Measurements from ENCODE around the gene ARL15.
"Not testable (repeated sequence)": the region's sequence is repeated elsewhere in the genome, so short reads cannot be mapped to it uniquely, and the experiment has no call there.

ARL15 gene

GRCh38 chr5:53879708-53880323 is 430.6 kb downstream of the ARL15 start:
- H3K4me3 ChIP-seq (ENCODE audit: low read depth in 1 of 2, low read length in 2 of 2), result no peak overlapping the region
- H3K9me3 ChIP-seq (ENCODE audit: low read length), result no peaks in the 10 kb centered on the region
- H3K27me3 ChIP-seq (ENCODE audit: control insufficient read depth in 1 of 2, insufficient read depth in 2 of 2, low read length in 2 of 2), result no peaks in the 10 kb centered on the region
- H3K9ac ChIP-seq (ENCODE audit: low read length), result no peak overlapping the region
- H3K36me3 ChIP-seq (ENCODE audit: insufficient read depth, low read length), result no peaks in the 10 kb centered on the region
- H3K4me1 ChIP-seq (ENCODE audit: insufficient read depth, low read length), result no peaks in the 10 kb centered on the region
- H3K27ac ChIP-seq (ENCODE audit: low read depth, low read length), result no peak overlapping the region

- Histone ChIP-seq H3K9ac (ENCODE audit: low read length) (no peak overlapping the region), H3K36me3 (ENCODE audit: insufficient read depth, low read length) (no peaks in the 10 kb centered on the region), H3K4me3 (ENCODE audit: low read depth in 1 of 2, low read length in 2 of 2) (no peak overlapping the region), H3K4me1 (ENCODE audit: insufficient read depth, low read length) (no peaks in the 10 kb centered on the region), H3K27ac (ENCODE audit: low read depth, low read length) (no peak overlapping the region), H3K9me3 (ENCODE audit: low read length) (no peaks in the 10 kb centered on the region), H3K27me3 (ENCODE audit: control insufficient read depth in 1 of 2, insufficient read depth in 2 of 2, low read length in 2 of 2) (no peaks in the 10 kb centered on the region)
Measured at GRCh38 chr5:53878015-53878414, 432.4 kb downstream of the ARL15 start.

- Histone ChIP-seq H3K36me3 (ENCODE audit: insufficient read depth, low read length) (no peaks in the 10 kb centered on the region), H3K9me3 (ENCODE audit: low read length) (no peaks in the 10 kb centered on the region), H3K4me1 (ENCODE audit: insufficient read depth, low read length) (no peaks in the 10 kb centered on the region), H3K9ac (ENCODE audit: low read length) (no peak overlapping the region), H3K27me3 (ENCODE audit: control insufficient read depth in 1 of 2, insufficient read depth in 2 of 2, low read length in 2 of 2) (no peaks in the 10 kb centered on the region), H3K27ac (ENCODE audit: low read depth, low read length) (no peak overlapping the region), H3K4me3 (ENCODE audit: low read depth in 1 of 2, low read length in 2 of 2) (no peak overlapping the region)
Measured at GRCh38 chr5:53877243-53877642, 433.1 kb downstream of the ARL15 start.

- Histone ChIP-seq H3K4me3 (ENCODE audit: low read depth in 1 of 2, low read length in 2 of 2) (no peak overlapping the region), H3K36me3 (ENCODE audit: insufficient read depth, low read length) (no peaks in the 10 kb centered on the region), H3K9me3 (ENCODE audit: low read length) (no peaks in the 10 kb centered on the region), H3K27ac (ENCODE audit: low read depth, low read length) (no peak overlapping the region), H3K27me3 (ENCODE audit: control insufficient read depth in 1 of 2, insufficient read depth in 2 of 2, low read length in 2 of 2) (no peaks in the 10 kb centered on the region), H3K9ac (ENCODE audit: low read length) (no peak overlapping the region), H3K4me1 (ENCODE audit: insufficient read depth, low read length) (no peaks in the 10 kb centered on the region)
Measured at GRCh38 chr5:53874409-53874808, 436.0 kb downstream of the ARL15 start.

GRCh38 chr5:53873235-53873634 is 437.1 kb downstream of the ARL15 start:
- no peak overlapping the region for H3K4me3 ChIP-seq (ENCODE audit: low read depth in 1 of 2, low read length in 2 of 2)

GRCh38 chr5:53871775-53872174 is 438.6 kb downstream of the ARL15 start:
- no peaks in the 10 kb centered on the region for H3K9me3 ChIP-seq (ENCODE audit: low read length)
- H3K4me3 ChIP-seq (ENCODE audit: low read depth in 1 of 2, low read length in 2 of 2), result no peak overlapping the region
- H3K36me3 ChIP-seq (ENCODE audit: insufficient read depth, low read length), result no peaks in the 10 kb centered on the region
- no peak overlapping the region for H3K27ac ChIP-seq (ENCODE audit: low read depth, low read length)
- H3K9ac ChIP-seq (ENCODE audit: low read length), result no peak overlapping the region
- H3K27me3 ChIP-seq (ENCODE audit: control insufficient read depth in 1 of 2, insufficient read depth in 2 of 2, low read length in 2 of 2), result no peaks in the 10 kb centered on the region
- no peaks in the 10 kb centered on the region for H3K4me1 ChIP-seq (ENCODE audit: insufficient read depth, low read length)

More at GRCh38 chr5:53873235-53873634, 437.1 kb downstream of the ARL15 start:
- Histone ChIP-seq H3K27ac (ENCODE audit: low read depth, low read length) (no peak overlapping the region), H3K36me3 (ENCODE audit: insufficient read depth, low read length) (no peaks in the 10 kb centered on the region), H3K4me1 (ENCODE audit: insufficient read depth, low read length) (no peaks in the 10 kb centered on the region), H3K9ac (ENCODE audit: low read length) (no peak overlapping the region), H3K9me3 (ENCODE audit: low read length) (no peaks in the 10 kb centered on the region), H3K27me3 (ENCODE audit: control insufficient read depth in 1 of 2, insufficient read depth in 2 of 2, low read length in 2 of 2) (no peaks in the 10 kb centered on the region)

GRCh38 chr5:53871050-53871449 is 439.3 kb downstream of the ARL15 start:
- H3K27ac ChIP-seq (ENCODE audit: low read depth, low read length), result no peak overlapping the region
- H3K9ac ChIP-seq (ENCODE audit: low read length), result no peak overlapping the region
- no peaks in the 10 kb centered on the region for H3K9me3 ChIP-seq (ENCODE audit: low read length)
- H3K27me3 ChIP-seq (ENCODE audit: control insufficient read depth in 1 of 2, insufficient read depth in 2 of 2, low read length in 2 of 2), result no peaks in the 10 kb centered on the region
- H3K4me3 ChIP-seq (ENCODE audit: low read depth in 1 of 2, low read length in 2 of 2), result no peak overlapping the region
- H3K36me3 ChIP-seq (ENCODE audit: insufficient read depth, low read length), result no peaks in the 10 kb centered on the region
- H3K4me1 ChIP-seq (ENCODE audit: insufficient read depth, low read length), result no peaks in the 10 kb centered on the region

GRCh38 chr5:53858700-53859456 is 451.5 kb downstream of the ARL15 start:
- H3K4me3 ChIP-seq (ENCODE audit: low read depth in 1 of 2, low read length in 2 of 2), result no peak overlapping the region
- no peak overlapping the region for H3K9ac ChIP-seq (ENCODE audit: low read length)
- H3K4me1 ChIP-seq (ENCODE audit: insufficient read depth, low read length), result no peaks in the 10 kb centered on the region
- H3K27ac ChIP-seq (ENCODE audit: low read depth, low read length), result no peak overlapping the region
- no peaks in the 10 kb centered on the region for H3K27me3 ChIP-seq (ENCODE audit: control insufficient read depth in 1 of 2, insufficient read depth in 2 of 2, low read length in 2 of 2)
- H3K9me3 ChIP-seq (ENCODE audit: low read length), result peaks cover 6% of the 10 kb centered on the region
- H3K36me3 ChIP-seq (ENCODE audit: insufficient read depth, low read length), result no peaks in the 10 kb centered on the region

GRCh38 chr5:53856506-53856905 is 453.9 kb downstream of the ARL15 start:
- H3K27me3 ChIP-seq (ENCODE audit: control insufficient read depth in 1 of 2, insufficient read depth in 2 of 2, low read length in 2 of 2), result no peaks in the 10 kb centered on the region
- H3K4me3 ChIP-seq (ENCODE audit: low read depth in 1 of 2, low read length in 2 of 2), result no peak overlapping the region

GRCh38 chr5:53836851-53837430 is 473.4 kb downstream of the ARL15 start:
- H3K9me3 ChIP-seq (ENCODE audit: low read length); H3K9ac ChIP-seq (ENCODE audit: low read length); H3K27me3 ChIP-seq (ENCODE audit: control insufficient read depth in 1 of 2, insufficient read depth in 2 of 2, low read length in 2 of 2); H3K4me3 ChIP-seq (ENCODE audit: low read depth in 1 of 2, low read length in 2 of 2); H3K27ac ChIP-seq (ENCODE audit: low read depth, low read length); H3K4me1 ChIP-seq (ENCODE audit: insufficient read depth, low read length); H3K36me3 ChIP-seq (ENCODE audit: insufficient read depth, low read length): not testable (repeated sequence)

More at GRCh38 chr5:53856506-53856905, 453.9 kb downstream of the ARL15 start:
- Histone ChIP-seq H3K9me3 (ENCODE audit: low read length) (peaks cover 6% of the 10 kb centered on the region), H3K27ac (ENCODE audit: low read depth, low read length) (no peak overlapping the region), H3K4me1 (ENCODE audit: insufficient read depth, low read length) (no peaks in the 10 kb centered on the region), H3K9ac (ENCODE audit: low read length) (no peak overlapping the region), H3K36me3 (ENCODE audit: insufficient read depth, low read length) (no peaks in the 10 kb centered on the region)

- H3K27ac ChIP-seq (ENCODE audit: low read depth, low read length), result no peak overlapping the region
- H3K9me3 ChIP-seq (ENCODE audit: low read length), result no peaks in the 10 kb centered on the region
Measured at GRCh38 chr5:53834500-53834899, 475.9 kb downstream of the ARL15 start.

More at GRCh38 chr5:53834500-53834899, 475.9 kb downstream of the ARL15 start:
- Histone ChIP-seq H3K36me3 (ENCODE audit: insufficient read depth, low read length) (no peaks in the 10 kb centered on the region), H3K4me1 (ENCODE audit: insufficient read depth, low read length) (no peaks in the 10 kb centered on the region), H3K9ac (ENCODE audit: low read length) (no peak overlapping the region), H3K27me3 (ENCODE audit: control insufficient read depth in 1 of 2, insufficient read depth in 2 of 2, low read length in 2 of 2) (no peaks in the 10 kb centered on the region), H3K4me3 (ENCODE audit: low read depth in 1 of 2, low read length in 2 of 2) (no peak overlapping the region)
